ENCODE measurements around the gene OTUB2. TPM values are rescaled to one million over a fixed set of nuclear protein-coding genes. Genes with fewer than 3 reads are reported as not detected.
A peak's percentile ranks its signal among the peaks of the same experiment; 100 is the strongest.

The OTUB2 gene
- total and polyA plus RNA-seq, 2 experiments from 2014 or later, result 1.3 to 1.9 TPM

DNA sequence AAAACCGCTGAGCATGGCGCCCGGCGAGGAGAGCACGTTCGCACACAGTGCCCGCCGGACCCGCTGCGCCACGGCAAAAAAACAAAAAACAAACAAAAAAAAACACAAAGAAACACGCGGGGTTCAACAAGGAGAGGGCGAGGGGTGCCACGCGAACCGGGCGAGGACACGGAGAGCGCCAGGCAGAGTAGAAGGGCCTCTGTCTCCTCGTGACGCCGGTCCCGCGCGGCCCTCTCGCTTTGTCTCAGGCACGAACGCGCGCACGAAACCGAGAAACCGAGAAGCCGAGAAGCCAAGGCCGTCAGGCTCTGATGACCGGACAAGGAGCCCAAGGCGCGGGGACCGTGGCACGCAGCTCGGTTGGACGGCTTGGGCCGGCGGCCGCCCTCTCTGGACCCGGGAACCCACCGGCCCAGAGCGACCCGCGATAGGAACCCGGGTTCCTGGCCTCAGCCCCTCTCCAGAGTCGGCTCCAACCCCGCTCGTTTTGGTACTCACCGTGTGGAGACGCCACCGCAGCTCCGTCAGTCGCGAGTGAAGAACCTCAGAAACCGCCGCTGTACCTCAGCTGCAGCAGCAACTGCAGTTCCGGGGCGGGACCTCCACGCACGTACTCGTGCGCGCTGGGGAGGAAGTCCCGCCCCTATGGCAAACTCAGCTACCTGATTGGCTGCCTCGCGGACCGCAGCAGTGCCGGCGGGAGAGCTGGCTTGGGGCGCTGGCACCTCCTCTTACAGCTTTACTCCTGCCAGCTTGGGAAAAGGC, 54.7 kb downstream of the OTUB2 start, which contains the start of the genes DDX24 and IFI27L1:
DDX24 (minus strand) TSS at position 582 of the 765 bp plus-strand sequence. CDS start 1,460 bp downstream, outside the sequence.
IFI27L1 (plus strand) TSS at position 690 of the 765 bp plus-strand sequence. CDS start 15,628 bp downstream, outside the sequence.
- 1% methylated on average over 68 to 77 of the region's 77 CpGs for whole genome bisulfite sequencing, 2 experiments (ENCODE audit: low coverage in 1 of 2, low lambda C conversion rate in 2 of 2, missing lambda C conversion rate in 2 of 2)
- TF ChIP-seq EZH2phosphoT487 (IDR thresholded peaks at IDR 0.05; ENCODE audit: insufficient read depth, low read depth) (no peak), EZH2 (IDR thresholded peaks at IDR 0.05; ENCODE audit: insufficient read depth, poor library complexity, severe bottlenecking) (no peak)
- in situ Hi-C loops (cut with MboI), result no loop called here

DNA sequence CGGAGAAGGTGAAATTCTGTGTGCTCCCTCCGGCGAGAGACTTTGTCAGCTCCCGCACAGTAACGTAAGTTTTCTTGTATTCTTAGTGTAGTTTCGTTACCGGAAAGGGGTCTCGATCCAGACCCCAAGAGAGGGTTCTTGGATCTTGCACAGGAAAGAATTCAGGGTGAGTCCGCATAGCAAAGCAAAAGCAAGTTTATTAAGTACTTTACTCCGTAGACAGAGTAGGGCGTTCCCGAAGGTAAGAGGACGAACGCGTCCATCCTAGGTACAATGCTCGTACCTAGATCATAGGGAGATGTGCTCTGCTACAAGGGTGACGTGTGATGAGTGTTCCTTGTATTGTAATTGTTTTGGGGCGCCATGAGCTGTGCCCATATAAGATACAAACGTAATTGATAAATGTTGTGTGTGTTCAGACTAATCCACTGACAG, 55.3 kb downstream of the OTUB2 start:
- peak overlapping the region; percentile 87 for H3K4me3 ChIP-seq
- peak overlapping the region; percentile 92 for H3K4me2 ChIP-seq (ENCODE audit: unreplicated experiment)
- DNase-seq, result peak; percentile 53
- H3K4me1 ChIP-seq (ENCODE audit: insufficient read depth), result peaks cover 35% of the 10 kb centered on the region
- TF ChIP-seq EZH2 (IDR thresholded peaks at IDR 0.05; ENCODE audit: insufficient read depth, poor library complexity, severe bottlenecking) (no peak), EZH2phosphoT487 (IDR thresholded peaks at IDR 0.05; ENCODE audit: insufficient read depth, low read depth) (no peak)
- H4K20me1 ChIP-seq (ENCODE audit: insufficient read depth), result peaks cover 15% of the 10 kb centered on the region
- in situ Hi-C loops (cut with MboI), result no loop called here
- no peaks in the 10 kb centered on the region for H3K27me3 ChIP-seq (replicated peaks; ENCODE audit: insufficient read depth)
- peaks cover 71% of the 10 kb centered on the region for H3K79me2 ChIP-seq (ENCODE audit: insufficient read depth)
- no peaks in the 10 kb centered on the region for H3K9me2 ChIP-seq (ENCODE audit: insufficient read depth)
- peaks cover 16% of the 10 kb centered on the region; the same call in 1 of the 2 replicates for H3K36me3 ChIP-seq (ENCODE audit: low read depth)
- 2 to 3% methylated on average over 18 to 19 of the region's 19 CpGs for WGBS, 2 experiments (ENCODE audit: low coverage in 1 of 2, low lambda C conversion rate in 2 of 2, missing lambda C conversion rate in 2 of 2)
- peak overlapping the region; percentile 99 for H2AFZ ChIP-seq
- no peaks in the 10 kb centered on the region for H3F3A ChIP-seq (ENCODE audit: insufficient read depth)
- H3K27ac ChIP-seq, result peak overlapping the region; percentile 86
- peak overlapping the region; percentile 96 for H3K9ac ChIP-seq
- no peaks in the 10 kb centered on the region for H3K9me3 ChIP-seq (ENCODE audit: low read depth)

More for the DNA sequence above, 54.7 kb downstream of the OTUB2 start, which contains the start of the genes DDX24 and IFI27L1:
- H3K4me1 ChIP-seq (ENCODE audit: insufficient read depth), result peaks cover 35% of the 10 kb centered on the region
- peak within 1 kb of the TSS; percentile 96 for H3K9ac ChIP-seq
- H3K79me2 ChIP-seq (ENCODE audit: insufficient read depth), result peaks cover 77% of the 10 kb centered on the region
- peak within 1 kb of the TSS; percentile 86 for H3K27ac ChIP-seq
- peak within 1 kb of the TSS; percentile 87 for H3K4me3 ChIP-seq
- no peaks in the 10 kb centered on the region for H3K9me2 ChIP-seq (ENCODE audit: insufficient read depth)
- no peaks in the 10 kb centered on the region for H3K9me3 ChIP-seq (ENCODE audit: low read depth)
- H3K36me3 ChIP-seq (ENCODE audit: low read depth), result peaks cover 20% of the 10 kb centered on the region; the same call in 1 of the 2 replicates
- H2AFZ ChIP-seq, result peak within 1 kb of the TSS; percentile 99
- peaks cover 15% of the 10 kb centered on the region for H4K20me1 ChIP-seq (ENCODE audit: insufficient read depth)
- no peaks in the 10 kb centered on the region for H3K27me3 ChIP-seq (replicated peaks; ENCODE audit: insufficient read depth)
- H3F3A ChIP-seq (ENCODE audit: insufficient read depth), result no peaks in the 10 kb centered on the region
- peak; percentile 99 for DNase-seq
- peak within 1 kb of the TSS; percentile 92 for H3K4me2 ChIP-seq (ENCODE audit: unreplicated experiment)

DNA sequence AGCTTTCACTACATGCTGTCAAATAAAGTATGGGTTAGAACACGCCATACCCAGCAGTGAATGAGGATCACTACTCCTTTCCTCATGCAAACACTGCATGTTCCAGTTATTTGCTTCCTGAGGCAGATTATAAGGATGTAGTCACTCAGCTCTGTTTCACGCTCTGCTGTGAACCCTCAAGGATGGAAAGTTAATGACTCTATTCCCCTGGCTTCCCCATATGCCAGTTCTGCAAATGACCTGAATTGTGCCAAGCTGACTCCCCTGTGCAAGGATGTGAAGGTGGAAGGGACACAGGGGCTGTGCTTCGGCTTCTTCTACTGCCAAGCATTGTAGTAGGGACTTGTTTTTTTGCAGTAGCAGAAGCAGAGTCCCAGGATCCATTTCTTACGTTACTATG, 61.8 kb downstream of the OTUB2 start:
- DNase-seq, result no peak
- H3K4me3 ChIP-seq, result no peak overlapping the region
- no peaks in the 10 kb centered on the region for H4K20me1 ChIP-seq (ENCODE audit: insufficient read depth)
- no peak for TF ChIP-seq EZH2phosphoT487 (IDR thresholded peaks at IDR 0.05; ENCODE audit: insufficient read depth, low read depth)
- no peak for TF ChIP-seq EZH2 (IDR thresholded peaks at IDR 0.05; ENCODE audit: insufficient read depth, poor library complexity, severe bottlenecking)
- no peaks in the 10 kb centered on the region for H3K9me2 ChIP-seq (ENCODE audit: insufficient read depth)
- H3K79me2 ChIP-seq (ENCODE audit: insufficient read depth), result peaks cover 10% of the 10 kb centered on the region
- H3K27ac ChIP-seq, result no peak overlapping the region
- H3K4me1 ChIP-seq (ENCODE audit: insufficient read depth), result peaks cover 17% of the 10 kb centered on the region
- H3K9me3 ChIP-seq (ENCODE audit: low read depth), result no peaks in the 10 kb centered on the region
- H3K27me3 ChIP-seq (replicated peaks; ENCODE audit: insufficient read depth), result no peaks in the 10 kb centered on the region
- WGBS, 2 experiments (ENCODE audit: low coverage in 1 of 2, low lambda C conversion rate in 2 of 2, missing lambda C conversion rate in 2 of 2), result 76 to 80% methylated on average over 4 of the region's 4 CpGs
- H3F3A ChIP-seq (ENCODE audit: insufficient read depth), result peaks cover 15% of the 10 kb centered on the region
- in situ Hi-C loops (cut with MboI), result no loop called here
- H3K36me3 ChIP-seq (ENCODE audit: low read depth), result no peaks in the 10 kb centered on the region
- H3K4me2 ChIP-seq (ENCODE audit: unreplicated experiment), result no peak overlapping the region
- no peak overlapping the region for H2AFZ ChIP-seq
- H3K9ac ChIP-seq, result no peak overlapping the region

DNA sequence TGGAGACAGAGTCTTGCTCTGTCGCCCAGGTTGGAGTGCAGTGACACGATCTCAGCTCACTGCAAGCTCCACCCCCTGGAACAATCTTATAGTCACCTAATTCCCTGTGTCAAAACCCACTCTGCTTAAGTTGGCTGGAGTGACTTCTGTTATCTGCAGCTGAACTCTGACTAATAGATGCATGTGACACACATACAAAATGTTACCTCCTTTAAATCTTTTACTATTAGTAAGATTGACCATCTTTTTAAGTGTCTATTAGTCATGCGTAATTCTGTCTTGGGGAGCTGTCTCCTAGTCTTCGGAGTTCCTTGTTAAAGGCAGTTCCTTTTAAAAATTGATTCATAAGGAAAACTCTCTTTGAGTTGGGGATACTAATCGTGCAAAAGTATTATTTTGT, 62.4 kb downstream of the OTUB2 start:
- Histone ChIP-seq H3K9ac (no peak overlapping the region), H3K36me3 (ENCODE audit: low read depth) (no peaks in the 10 kb centered on the region), H3K4me3 (no peak overlapping the region), H4K20me1 (ENCODE audit: insufficient read depth) (no peaks in the 10 kb centered on the region), H3F3A (ENCODE audit: insufficient read depth) (peaks cover 15% of the 10 kb centered on the region), H2AFZ (no peak overlapping the region), H3K4me2 (ENCODE audit: unreplicated experiment) (peak overlapping the region; percentile 10), H3K9me2 (ENCODE audit: insufficient read depth) (no peaks in the 10 kb centered on the region), H3K79me2 (ENCODE audit: insufficient read depth) (peaks cover 4% of the 10 kb centered on the region; the same call in 1 of the 2 replicates), H3K27me3 (replicated peaks; ENCODE audit: insufficient read depth) (no peaks in the 10 kb centered on the region), H3K9me3 (ENCODE audit: low read depth) (no peaks in the 10 kb centered on the region), H3K4me1 (ENCODE audit: insufficient read depth) (peaks cover 17% of the 10 kb centered on the region), H3K27ac (no peak overlapping the region)
- WGBS, 2 experiments (ENCODE audit: low coverage in 1 of 2, low lambda C conversion rate in 2 of 2, missing lambda C conversion rate in 2 of 2), result 57 to 65% methylated on average over 5 of the region's 5 CpGs
- TF ChIP-seq EZH2 (IDR thresholded peaks at IDR 0.05; ENCODE audit: insufficient read depth, poor library complexity, severe bottlenecking) (no peak), EZH2phosphoT487 (IDR thresholded peaks at IDR 0.05; ENCODE audit: insufficient read depth, low read depth) (no peak)
- in situ Hi-C loops (cut with MboI), result no loop called here
- peak; percentile 72 for DNase-seq
